HL-60 (cell line): ENCODE measurements around the gene RNF121.

Experiments used
- GABPA ChIP-seq: IDR thresholded peaks from 2 replicates; pipeline ENCODE4 v1.6.1; 2012; ENCODE audit warnings: low read depth
- POLR2AphosphoS5 ChIP-seq: IDR thresholded peaks from 2 replicates; pipeline ENCODE4 v1.6.1; 2012; ENCODE audit warnings: low read depth
- TF ChIP-seq, protein P1 (sequence below): IDR thresholded peaks from one replicate; pipeline ENCODE4 v1.5.1; 2011; ENCODE audit warnings: low read length, control low read depth, inconsistent platforms; ENCODE audit not compliant: insufficient read depth

DNA sequence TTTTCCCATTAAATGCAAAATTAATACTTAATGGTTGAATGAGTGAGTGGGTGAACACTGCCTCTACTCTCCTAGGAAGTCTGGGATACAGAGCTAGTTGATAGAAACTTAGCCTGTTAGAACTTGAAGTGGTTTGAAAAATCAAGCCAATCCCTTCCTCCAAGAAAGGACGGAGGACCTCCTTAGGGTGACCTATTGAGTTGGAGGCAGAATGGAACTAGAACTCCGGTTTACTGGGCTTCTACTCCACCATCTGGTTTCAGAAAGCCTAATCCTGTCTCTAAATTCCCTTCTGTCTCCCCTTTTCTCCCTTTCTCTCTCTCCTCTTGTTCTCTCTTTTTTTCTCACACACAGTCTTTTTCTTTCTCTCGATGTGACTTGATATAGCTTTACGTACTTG, 50.2 kb downstream of the RNF121 start:
- TF ChIP-seq, protein P1, sequence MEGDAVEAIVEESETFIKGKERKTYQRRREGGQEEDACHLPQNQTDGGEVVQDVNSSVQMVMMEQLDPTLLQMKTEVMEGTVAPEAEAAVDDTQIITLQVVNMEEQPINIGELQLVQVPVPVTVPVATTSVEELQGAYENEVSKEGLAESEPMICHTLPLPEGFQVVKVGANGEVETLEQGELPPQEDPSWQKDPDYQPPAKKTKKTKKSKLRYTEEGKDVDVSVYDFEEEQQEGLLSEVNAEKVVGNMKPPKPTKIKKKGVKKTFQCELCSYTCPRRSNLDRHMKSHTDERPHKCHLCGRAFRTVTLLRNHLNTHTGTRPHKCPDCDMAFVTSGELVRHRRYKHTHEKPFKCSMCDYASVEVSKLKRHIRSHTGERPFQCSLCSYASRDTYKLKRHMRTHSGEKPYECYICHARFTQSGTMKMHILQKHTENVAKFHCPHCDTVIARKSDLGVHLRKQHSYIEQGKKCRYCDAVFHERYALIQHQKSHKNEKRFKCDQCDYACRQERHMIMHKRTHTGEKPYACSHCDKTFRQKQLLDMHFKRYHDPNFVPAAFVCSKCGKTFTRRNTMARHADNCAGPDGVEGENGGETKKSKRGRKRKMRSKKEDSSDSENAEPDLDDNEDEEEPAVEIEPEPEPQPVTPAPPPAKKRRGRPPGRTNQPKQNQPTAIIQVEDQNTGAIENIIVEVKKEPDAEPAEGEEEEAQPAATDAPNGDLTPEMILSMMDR: no peak
- TF ChIP-seq POLR2AphosphoS5 (no peak), GABPA (no peak)
